A549 (cell line): ENCODE results near the gene RUNX1.

Source experiments
- CEBPB ChIP-seq, 2 experiments: fragments of >200 bp in 1 of 2; sonication (Bioruptor Twin) in 1 of 2; formaldehyde crosslinking in 1 of 2; IDR thresholded peaks; 2 replicates each; pipeline ENCODE4 v1.6.1; 2012 to 2016
- CTCF ChIP-seq: fragments of >200 bp; sonication (Bioruptor Twin); formaldehyde crosslinking; IDR thresholded peaks from 3 replicates; pipeline ENCODE4 v1.5.1; 2016
- EP300 ChIP-seq, 2 experiments: fragments of >200 bp; sonication (Bioruptor Twin); formaldehyde crosslinking; IDR thresholded peaks; 2 replicates in 1 of 2; 3 replicates in 1 of 2; pipeline ENCODE4 v1.6.1; 2016 to 2017
- HDAC2 ChIP-seq: fragments of 200-600 bp; sonication (generic); IDR thresholded peaks from 2 replicates; pipeline ENCODE4 v1.6.1; 2016
- JUN ChIP-seq, 2 experiments: fragments of >200 bp; sonication (Bioruptor Twin); formaldehyde crosslinking; IDR thresholded peaks; 2 replicates in 1 of 2; 3 replicates in 1 of 2; pipeline ENCODE4 v1.6.1; 2016 to 2017
- MYC ChIP-seq: IDR thresholded peaks from 2 replicates; pipeline ENCODE4 v1.6.1; 2012; ENCODE audit warnings: mild to moderate bottlenecking, inconsistent platforms, low read length, improper control_type of control experiment, borderline replicate concordance
- NFE2L2 ChIP-seq: fragments of 150-350 bp; conservative IDR thresholded peaks from 2 replicates; pipeline ENCODE4 v1.6.1; 2014; ENCODE audit warnings: low read length
- PHF8 ChIP-seq: fragments of 200-600 bp; sonication (generic); IDR thresholded peaks from 2 replicates; pipeline ENCODE4 v1.6.1; 2016; ENCODE audit warnings: low read depth, mild to moderate bottlenecking, antibody characterized with exemption, moderate library complexity, borderline replicate concordance
- POLR2A ChIP-seq: IDR thresholded peaks from 2 replicates; pipeline ENCODE4 v1.6.1; 2012; ENCODE audit warnings: mild to moderate bottlenecking, low read length
- RAD21 ChIP-seq, 2 experiments: fragments of >200 bp in 1 of 2; sonication (Bioruptor Twin) in 1 of 2; formaldehyde crosslinking in 1 of 2; IDR thresholded peaks in 1 of 2; conservative IDR thresholded peaks in 1 of 2; 2 replicates in 1 of 2; 3 replicates in 1 of 2; pipeline ENCODE4 v1.6.1; 2012 to 2018; ENCODE audit warnings: inconsistent platforms in 1 of 2
- REST ChIP-seq: fragments of 200-600 bp; sonication (generic); IDR thresholded peaks from 2 replicates; pipeline ENCODE4 v1.6.1; 2016; ENCODE audit warnings: antibody characterized with exemption, mild to moderate bottlenecking, moderate library complexity
- SMC3 ChIP-seq: fragments of >200 bp; sonication (Bioruptor Twin); formaldehyde crosslinking; IDR thresholded peaks from 3 replicates; pipeline ENCODE4 v1.6.1; 2018; ENCODE audit warnings: inconsistent platforms

- TF ChIP-seq EP300 (IDR thresholded peaks at IDR 0.05) = no peak
- no peak for TF ChIP-seq CTCF
- no peak for TF ChIP-seq SMC3
- no peak for TF ChIP-seq POLR2A
- TF ChIP-seq MYC = no peak
- no peak for TF ChIP-seq JUN (IDR thresholded peaks at IDR 0.05)
- TF ChIP-seq REST = no peak
- TF ChIP-seq CEBPB (IDR thresholded peaks at IDR 0.05) = no peak
- no peak for TF ChIP-seq HDAC2
- no peak for TF ChIP-seq PHF8
- no peak for TF ChIP-seq RAD21 (conservative IDR thresholded peaks at IDR 0.05 in 1 of 2, IDR thresholded peaks at IDR 0.05 in 1 of 2)
- no peak for TF ChIP-seq NFE2L2
These were observed 3.4 kb downstream of the RUNX1 start for GRCh38 chr21:35045542-35046262.
